ENCODE data around the gene BTD. TPM values are rescaled to one million over a fixed set of nuclear protein-coding genes. Genes with fewer than 3 reads are reported as not detected.

The BTD gene
- total and polyA plus RNA-seq, 2 donors (not counting 1 experiment from before 2014, with no cell fraction given), result 24.4 to 24.9 TPM

GRCh38 chr3:15666277-15666676 is 64.7 kb downstream of the BTD start:
- H3K27ac ChIP-seq (ENCODE audit: insufficient read depth, low read length), result no peak overlapping the region
- DNase-seq (ENCODE audit: low read depth in 2 of 2), result no peak
- no peak overlapping the region for H3K9ac ChIP-seq (ENCODE audit: insufficient read depth, low read length)
- H4K20me1 ChIP-seq (ENCODE audit: control insufficient read depth, extremely low read depth, insufficient read depth, low read length), result no peaks in the 10 kb centered on the region
- H3K79me2 ChIP-seq (ENCODE audit: control insufficient read depth, insufficient read depth, low read length), result no peaks in the 10 kb centered on the region
- no peak overlapping the region for H2AFZ ChIP-seq (ENCODE audit: low read length)
- peaks cover 4% of the 10 kb centered on the region for H3K36me3 ChIP-seq (ENCODE audit: control insufficient read depth, insufficient read depth, low read length)
- H3K4me1 ChIP-seq (ENCODE audit: control insufficient read depth, extremely low read depth, insufficient read depth, low read length), result no peaks in the 10 kb centered on the region
- TF ChIP-seq EZH2 (IDR thresholded peaks at IDR 0.05; ENCODE audit: low read length, missing control alignments), result no peak
- no peak for TF ChIP-seq CTCF (conservative IDR thresholded peaks at IDR 0.05 in 1 of 2, IDR thresholded peaks at IDR 0.05 in 1 of 2; ENCODE audit: low read depth in 1 of 2, low read length in 2 of 2)
- H3K9me3 ChIP-seq (ENCODE audit: control insufficient read depth, insufficient read depth, low read depth, low read length), result no peaks in the 10 kb centered on the region
- no peaks in the 10 kb centered on the region for H3K27me3 ChIP-seq (ENCODE audit: control insufficient read depth, insufficient read depth, low read length)
- H3K4me2 ChIP-seq (ENCODE audit: extremely low read depth, insufficient read depth, low read length), result no peak overlapping the region
- H3K4me3 ChIP-seq (replicated peaks in 1 of 4; ENCODE audit: control extremely low read depth in 1 of 4, insufficient read depth in 1 of 4, low read depth in 3 of 4, low read length in 4 of 4), result no peak overlapping the region

GRCh38 chr3:15667484-15667883 is 65.9 kb downstream of the BTD start:
- Histone ChIP-seq H3K9ac (ENCODE audit: insufficient read depth, low read length) (no peak overlapping the region), H3K4me2 (ENCODE audit: extremely low read depth, insufficient read depth, low read length) (no peak overlapping the region), H3K36me3 (ENCODE audit: control insufficient read depth, insufficient read depth, low read length) (peaks cover 4% of the 10 kb centered on the region), H3K9me3 (ENCODE audit: control insufficient read depth, insufficient read depth, low read depth, low read length) (no peaks in the 10 kb centered on the region), H3K4me1 (ENCODE audit: control insufficient read depth, extremely low read depth, insufficient read depth, low read length) (no peaks in the 10 kb centered on the region), H4K20me1 (ENCODE audit: control insufficient read depth, extremely low read depth, insufficient read depth, low read length) (no peaks in the 10 kb centered on the region), H3K4me3 (replicated peaks in 1 of 4; ENCODE audit: control extremely low read depth in 1 of 4, insufficient read depth in 1 of 4, low read depth in 3 of 4, low read length in 4 of 4) (no peak overlapping the region), H3K79me2 (ENCODE audit: control insufficient read depth, insufficient read depth, low read length) (no peaks in the 10 kb centered on the region), H2AFZ (ENCODE audit: low read length) (no peak overlapping the region), H3K27ac (ENCODE audit: insufficient read depth, low read length) (no peak overlapping the region), H3K27me3 (ENCODE audit: control insufficient read depth, insufficient read depth, low read length) (no peaks in the 10 kb centered on the region)
- DNase-seq (ENCODE audit: low read depth in 2 of 2), result no peak
- TF ChIP-seq EZH2 (IDR thresholded peaks at IDR 0.05; ENCODE audit: low read length, missing control alignments), result no peak
- no peak for TF ChIP-seq CTCF (conservative IDR thresholded peaks at IDR 0.05 in 1 of 2, IDR thresholded peaks at IDR 0.05 in 1 of 2; ENCODE audit: low read depth in 1 of 2, low read length in 2 of 2)

- DNase-seq (ENCODE audit: low read depth in 2 of 2), result no peak
- Histone ChIP-seq H3K36me3 (ENCODE audit: control insufficient read depth, insufficient read depth, low read length) (peaks cover 6% of the 10 kb centered on the region), H3K27ac (ENCODE audit: insufficient read depth, low read length) (no peak overlapping the region), H3K4me3 (replicated peaks in 1 of 4; ENCODE audit: control extremely low read depth in 1 of 4, insufficient read depth in 1 of 4, low read depth in 3 of 4, low read length in 4 of 4) (no peak overlapping the region), H3K79me2 (ENCODE audit: control insufficient read depth, insufficient read depth, low read length) (no peaks in the 10 kb centered on the region), H3K4me1 (ENCODE audit: control insufficient read depth, extremely low read depth, insufficient read depth, low read length) (no peaks in the 10 kb centered on the region), H4K20me1 (ENCODE audit: control insufficient read depth, extremely low read depth, insufficient read depth, low read length) (no peaks in the 10 kb centered on the region), H3K9me3 (ENCODE audit: control insufficient read depth, insufficient read depth, low read depth, low read length) (no peaks in the 10 kb centered on the region), H3K4me2 (ENCODE audit: extremely low read depth, insufficient read depth, low read length) (no peak overlapping the region), H3K9ac (ENCODE audit: insufficient read depth, low read length) (no peak overlapping the region), H2AFZ (ENCODE audit: low read length) (no peak overlapping the region), H3K27me3 (ENCODE audit: control insufficient read depth, insufficient read depth, low read length) (no peaks in the 10 kb centered on the region)
- TF ChIP-seq EZH2 (IDR thresholded peaks at IDR 0.05; ENCODE audit: low read length, missing control alignments), result no peak
- no peak for TF ChIP-seq CTCF (conservative IDR thresholded peaks at IDR 0.05 in 1 of 2, IDR thresholded peaks at IDR 0.05 in 1 of 2; ENCODE audit: low read depth in 1 of 2, low read length in 2 of 2)
Measured at GRCh38 chr3:15673536-15673935, 72.0 kb downstream of the BTD start.
